Measurements from ENCODE around the gene MS4A10. TPM values are rescaled to one million over a fixed set of nuclear protein-coding genes. Genes with fewer than 3 reads are reported as not detected.

The MS4A10 gene
- polyA plus RNA-seq (2013, experiment 1 of 2), result not detected
- not detected for polyA plus RNA-seq (2013, experiment 2 of 2)

DNA sequence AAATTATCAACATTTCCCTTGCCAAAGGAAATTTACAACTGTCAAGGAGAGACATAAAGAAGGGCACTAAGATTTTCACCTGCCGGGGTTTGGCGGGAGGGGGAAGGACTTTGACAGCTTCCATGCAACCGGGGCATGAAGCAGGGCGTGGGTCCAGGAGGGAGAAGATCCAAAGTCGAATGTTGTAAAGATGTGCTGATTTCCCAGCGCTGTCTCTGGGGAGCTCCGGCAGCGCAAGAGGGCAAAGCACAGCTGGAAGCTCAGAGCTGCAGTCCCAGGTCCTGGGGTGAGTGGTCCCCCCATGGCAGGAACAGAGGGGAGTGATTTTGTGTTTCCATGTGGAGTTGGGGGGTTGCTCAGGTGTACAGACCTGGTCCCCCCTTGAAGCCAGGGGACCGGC lies at the start of gene MS4A10:
TSS of gene MS4A10 (plus strand) at position 198 of the 400 bp plus-strand sequence. CDS start 5,003 bp downstream, outside the sequence.
- H3K9me3 ChIP-seq (ENCODE audit: control insufficient read depth, low read length), result no peaks in the 10 kb centered on the region
- 83 to 97% methylated on average over 5 to 6 of the region's 9 CpGs for WGBS, 2 experiments (ENCODE audit: insufficient coverage in 2 of 2)
- H3K4me3 ChIP-seq (ENCODE audit: extremely low read depth, insufficient read depth, low read length, poor library complexity, severe bottlenecking), result no peak within 1 kb of the TSS
- H3K36me3 ChIP-seq (ENCODE audit: control insufficient read depth, insufficient read depth, low read length), result no peaks in the 10 kb centered on the region
- H3K27ac ChIP-seq (ENCODE audit: low read depth, low read length, severe bottlenecking), result no peak within 1 kb of the TSS
- no peaks in the 10 kb centered on the region for H3K4me1 ChIP-seq (ENCODE audit: control insufficient read depth, insufficient read depth, low read length, poor library complexity, severe bottlenecking)

DNA sequence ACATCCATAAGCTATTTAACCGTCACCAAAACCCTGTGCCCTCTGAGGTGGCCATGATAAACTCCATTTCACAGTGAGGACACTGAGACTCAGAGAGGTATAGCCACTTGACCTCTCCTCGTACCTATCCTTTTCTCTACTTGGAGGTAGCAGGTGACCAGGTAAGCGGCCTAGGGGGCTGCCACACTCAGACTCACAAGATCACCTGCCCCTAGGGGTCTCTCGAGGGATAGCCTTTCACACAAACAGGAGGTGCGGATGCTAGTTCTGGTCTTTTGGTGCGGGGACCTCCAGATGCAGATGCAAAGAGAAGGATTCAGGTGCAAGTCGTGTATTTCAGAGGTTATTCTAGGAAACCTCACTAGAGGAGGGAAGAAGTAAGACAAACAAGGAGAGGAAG lies 46.0 kb upstream of the MS4A10 start:
- no peak overlapping the region for H3K4me3 ChIP-seq (ENCODE audit: extremely low read depth, insufficient read depth, low read length, poor library complexity, severe bottlenecking)
- WGBS, 2 experiments (ENCODE audit: insufficient coverage in 2 of 2), result 63 to 78% methylated on average over 3 to 6 of the region's 7 CpGs
- no peak overlapping the region for H3K27ac ChIP-seq (ENCODE audit: low read depth, low read length, severe bottlenecking)
- no peaks in the 10 kb centered on the region for H3K9me3 ChIP-seq (ENCODE audit: control insufficient read depth, low read length)
- no peaks in the 10 kb centered on the region for H3K4me1 ChIP-seq (ENCODE audit: control insufficient read depth, insufficient read depth, low read length, poor library complexity, severe bottlenecking)
- no peaks in the 10 kb centered on the region for H3K36me3 ChIP-seq (ENCODE audit: control insufficient read depth, insufficient read depth, low read length)

DNA sequence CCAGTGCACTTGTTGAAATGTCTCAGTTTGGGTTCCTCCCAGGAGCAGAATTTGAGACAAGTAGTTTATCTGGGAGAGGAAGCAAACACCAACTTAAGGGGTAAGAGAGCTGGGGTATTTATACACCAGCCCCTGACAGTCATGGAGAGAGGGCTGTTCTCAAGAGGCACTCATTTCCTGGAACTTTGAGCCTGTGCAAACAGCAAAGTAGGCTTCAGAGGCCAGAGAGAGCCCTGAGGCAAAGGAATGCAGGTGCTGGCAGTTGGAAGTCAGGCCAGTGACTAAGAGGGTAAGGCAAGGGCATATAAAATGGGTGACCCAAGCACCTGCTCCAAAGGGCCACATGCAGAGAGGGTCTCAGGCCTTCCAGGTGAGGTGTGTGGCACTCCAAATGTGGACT lies 44.6 kb upstream of the MS4A10 start:
- H3K4me1 ChIP-seq (ENCODE audit: control insufficient read depth, insufficient read depth, low read length, poor library complexity, severe bottlenecking), result no peaks in the 10 kb centered on the region
- no peaks in the 10 kb centered on the region for H3K9me3 ChIP-seq (ENCODE audit: control insufficient read depth, low read length)
- no peak overlapping the region for H3K4me3 ChIP-seq (ENCODE audit: extremely low read depth, insufficient read depth, low read length, poor library complexity, severe bottlenecking)
- H3K36me3 ChIP-seq (ENCODE audit: control insufficient read depth, insufficient read depth, low read length), result no peaks in the 10 kb centered on the region
- no peak overlapping the region for H3K27ac ChIP-seq (ENCODE audit: low read depth, low read length, severe bottlenecking)

DNA sequence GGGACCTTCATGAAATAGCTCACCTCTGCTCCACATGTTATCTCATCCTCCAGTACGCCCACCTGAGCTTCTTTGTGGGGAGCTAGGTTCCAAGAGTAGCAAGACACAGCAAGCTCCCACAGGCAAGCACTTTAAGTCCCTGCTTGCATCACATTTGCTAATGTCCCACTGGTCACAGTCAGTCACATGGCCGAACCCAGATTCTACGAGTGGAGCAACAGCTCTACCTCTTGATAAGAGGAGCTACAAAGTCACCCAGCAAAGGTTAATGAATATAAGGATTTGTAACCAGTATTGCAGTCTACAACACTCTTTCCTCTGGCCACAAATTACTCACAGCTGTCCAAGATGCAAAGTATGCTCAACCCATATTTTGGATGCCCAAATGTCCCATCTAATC lies 43.7 kb upstream of the MS4A10 start:
- Histone ChIP-seq H3K27ac (ENCODE audit: low read depth, low read length, severe bottlenecking) (no peak overlapping the region), H3K4me1 (ENCODE audit: control insufficient read depth, insufficient read depth, low read length, poor library complexity, severe bottlenecking) (no peaks in the 10 kb centered on the region), H3K9me3 (ENCODE audit: control insufficient read depth, low read length) (no peaks in the 10 kb centered on the region), H3K4me3 (ENCODE audit: extremely low read depth, insufficient read depth, low read length, poor library complexity, severe bottlenecking) (no peak overlapping the region), H3K36me3 (ENCODE audit: control insufficient read depth, insufficient read depth, low read length) (no peaks in the 10 kb centered on the region)
- WGBS, 2 experiments (ENCODE audit: insufficient coverage in 2 of 2), result 80 to 86% methylated on average over 1 of the region's 3 CpGs

DNA sequence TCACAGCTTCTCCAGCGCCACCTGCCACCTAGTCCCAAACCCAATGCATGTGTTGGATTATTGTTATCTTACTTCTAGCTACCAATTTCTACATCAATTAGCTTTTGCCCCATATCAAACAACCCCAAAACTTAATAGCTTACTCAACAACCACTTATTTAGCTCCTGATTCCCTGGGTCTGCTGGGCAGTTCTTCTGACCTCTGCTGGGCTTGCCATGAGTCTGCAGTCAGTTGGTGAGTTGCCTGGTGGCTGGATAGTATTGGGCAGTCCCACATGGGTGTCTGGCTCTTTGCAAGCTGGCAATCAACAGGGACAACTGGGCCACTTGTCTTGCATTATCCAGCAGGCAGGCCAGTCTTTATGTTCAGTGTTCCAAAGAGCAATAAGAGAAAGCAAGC lies 42.1 kb upstream of the MS4A10 start:
- Histone ChIP-seq H3K27ac (ENCODE audit: low read depth, low read length, severe bottlenecking) (no peak overlapping the region), H3K4me1 (ENCODE audit: control insufficient read depth, insufficient read depth, low read length, poor library complexity, severe bottlenecking) (no peaks in the 10 kb centered on the region), H3K4me3 (ENCODE audit: extremely low read depth, insufficient read depth, low read length, poor library complexity, severe bottlenecking) (no peak overlapping the region), H3K36me3 (ENCODE audit: control insufficient read depth, insufficient read depth, low read length) (no peaks in the 10 kb centered on the region), H3K9me3 (ENCODE audit: control insufficient read depth, low read length) (no peaks in the 10 kb centered on the region)
- WGBS, 2 experiments (ENCODE audit: insufficient coverage in 2 of 2), result 100% methylated on average over 1 of the region's 1 CpG; no CpG with 5 or more reads in 1 of the 2 experiments

DNA sequence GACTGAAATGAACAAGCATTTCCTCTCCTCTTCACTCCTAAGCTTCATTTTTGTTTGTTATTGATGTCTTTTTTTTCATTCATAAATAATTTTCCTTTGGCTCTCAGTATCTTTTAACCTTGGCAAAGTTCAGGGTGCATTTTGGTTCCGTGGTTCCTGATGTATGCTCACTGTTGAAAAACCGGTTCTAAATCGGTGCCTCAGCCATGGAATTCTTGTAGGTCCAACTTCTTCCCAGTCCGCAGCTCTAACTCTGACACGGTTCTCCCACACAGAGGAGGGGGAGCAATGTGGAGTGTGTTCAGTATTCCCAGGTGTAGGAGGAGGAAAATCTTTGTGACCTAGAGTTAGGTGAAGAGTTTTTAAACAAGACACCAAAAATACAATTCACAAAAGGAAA lies 41.0 kb upstream of the MS4A10 start:
- Histone ChIP-seq H3K36me3 (ENCODE audit: control insufficient read depth, insufficient read depth, low read length) (no peaks in the 10 kb centered on the region), H3K4me1 (ENCODE audit: control insufficient read depth, insufficient read depth, low read length, poor library complexity, severe bottlenecking) (no peaks in the 10 kb centered on the region), H3K4me3 (ENCODE audit: extremely low read depth, insufficient read depth, low read length, poor library complexity, severe bottlenecking) (no peak overlapping the region), H3K27ac (ENCODE audit: low read depth, low read length, severe bottlenecking) (no peak overlapping the region), H3K9me3 (ENCODE audit: control insufficient read depth, low read length) (no peaks in the 10 kb centered on the region)
- 60 to 83% methylated on average over 2 to 4 of the region's 5 CpGs for WGBS, 2 experiments (ENCODE audit: insufficient coverage in 2 of 2)

DNA sequence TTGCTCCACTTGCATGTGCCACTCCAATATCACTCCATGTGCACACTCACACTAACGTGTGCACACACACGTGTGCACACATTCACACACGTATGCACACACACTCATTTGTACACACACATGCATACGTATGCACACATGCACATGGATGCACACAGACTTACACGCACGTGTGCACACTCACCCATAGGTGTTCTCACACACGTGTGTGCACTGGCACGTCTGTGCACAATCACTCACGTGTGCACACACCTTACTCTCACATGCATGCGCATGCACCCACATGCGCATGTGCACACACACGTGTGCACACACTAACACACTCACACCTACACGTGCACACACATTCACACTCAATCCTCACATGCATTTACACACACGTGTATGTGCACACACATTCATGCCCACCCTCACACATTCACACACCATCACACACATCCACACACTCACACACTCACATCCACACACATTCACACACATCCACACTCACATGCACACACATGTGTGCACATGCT lies 37.7 kb upstream of the MS4A10 start:
- Histone ChIP-seq H3K27ac (ENCODE audit: low read depth, low read length, severe bottlenecking) (no peak overlapping the region), H3K4me1 (ENCODE audit: control insufficient read depth, insufficient read depth, low read length, poor library complexity, severe bottlenecking) (no peaks in the 10 kb centered on the region), H3K4me3 (ENCODE audit: extremely low read depth, insufficient read depth, low read length, poor library complexity, severe bottlenecking) (no peak overlapping the region), H3K9me3 (ENCODE audit: control insufficient read depth, low read length) (no peaks in the 10 kb centered on the region), H3K36me3 (ENCODE audit: control insufficient read depth, insufficient read depth, low read length) (no peaks in the 10 kb centered on the region)
- 88 to 93% methylated on average over 14 of the region's 14 CpGs for WGBS, 2 experiments (ENCODE audit: insufficient coverage in 2 of 2)

DNA sequence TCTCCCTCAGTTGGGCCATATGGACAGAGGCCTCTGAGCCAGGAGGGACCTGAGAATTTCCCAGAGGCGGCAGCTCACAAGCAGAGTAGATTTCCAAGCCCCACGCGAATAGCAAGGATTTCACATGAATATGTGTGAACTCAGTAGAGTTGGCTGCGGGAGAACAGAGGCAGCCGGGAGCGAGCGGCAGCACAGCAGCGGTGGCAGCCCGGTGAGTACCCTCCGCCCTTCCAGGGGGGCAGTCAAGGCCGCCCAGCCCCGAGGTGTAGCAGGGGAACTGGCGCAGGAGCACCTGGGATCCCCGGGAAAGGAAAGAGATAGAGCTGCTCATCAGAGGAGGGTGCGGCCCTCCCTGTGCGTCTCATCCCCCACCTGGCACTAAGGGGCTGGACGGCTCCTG lies 36.9 kb upstream of the MS4A10 start:
- Histone ChIP-seq H3K36me3 (ENCODE audit: control insufficient read depth, insufficient read depth, low read length) (no peaks in the 10 kb centered on the region), H3K27ac (ENCODE audit: low read depth, low read length, severe bottlenecking) (no peak overlapping the region), H3K4me3 (ENCODE audit: extremely low read depth, insufficient read depth, low read length, poor library complexity, severe bottlenecking) (no peak overlapping the region), H3K4me1 (ENCODE audit: control insufficient read depth, insufficient read depth, low read length, poor library complexity, severe bottlenecking) (no peaks in the 10 kb centered on the region), H3K9me3 (ENCODE audit: control insufficient read depth, low read length) (no peaks in the 10 kb centered on the region)
- 85 to 93% methylated on average over 13 to 14 of the region's 17 CpGs for WGBS, 2 experiments (ENCODE audit: insufficient coverage in 2 of 2)

DNA sequence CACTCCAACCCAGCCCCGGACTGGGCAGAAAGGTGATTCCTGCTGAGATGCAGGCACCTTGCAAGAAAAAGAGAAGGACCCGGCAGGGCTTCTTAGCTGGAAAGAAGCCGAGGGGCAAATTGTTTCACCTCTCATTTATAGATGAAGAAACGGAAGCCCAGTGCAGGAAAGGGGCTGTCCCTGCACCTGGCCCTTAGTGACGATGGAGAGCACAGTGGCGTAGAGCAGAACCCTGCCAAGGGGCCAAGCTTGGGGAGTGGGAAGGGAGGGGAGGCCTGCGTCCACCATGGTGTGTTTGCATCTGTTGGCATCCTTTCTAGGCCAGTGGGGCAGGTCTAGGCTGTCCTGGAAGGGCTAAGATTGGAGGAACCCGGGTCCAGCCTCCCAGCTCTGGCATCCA lies 36.3 kb upstream of the MS4A10 start:
- Histone ChIP-seq H3K36me3 (ENCODE audit: control insufficient read depth, insufficient read depth, low read length) (no peaks in the 10 kb centered on the region), H3K4me3 (ENCODE audit: extremely low read depth, insufficient read depth, low read length, poor library complexity, severe bottlenecking) (no peak overlapping the region), H3K4me1 (ENCODE audit: control insufficient read depth, insufficient read depth, low read length, poor library complexity, severe bottlenecking) (no peaks in the 10 kb centered on the region), H3K9me3 (ENCODE audit: control insufficient read depth, low read length) (no peaks in the 10 kb centered on the region), H3K27ac (ENCODE audit: low read depth, low read length, severe bottlenecking) (no peak overlapping the region)
- 78 to 79% methylated on average over 5 to 7 of the region's 8 CpGs for WGBS, 2 experiments (ENCODE audit: insufficient coverage in 2 of 2)

DNA sequence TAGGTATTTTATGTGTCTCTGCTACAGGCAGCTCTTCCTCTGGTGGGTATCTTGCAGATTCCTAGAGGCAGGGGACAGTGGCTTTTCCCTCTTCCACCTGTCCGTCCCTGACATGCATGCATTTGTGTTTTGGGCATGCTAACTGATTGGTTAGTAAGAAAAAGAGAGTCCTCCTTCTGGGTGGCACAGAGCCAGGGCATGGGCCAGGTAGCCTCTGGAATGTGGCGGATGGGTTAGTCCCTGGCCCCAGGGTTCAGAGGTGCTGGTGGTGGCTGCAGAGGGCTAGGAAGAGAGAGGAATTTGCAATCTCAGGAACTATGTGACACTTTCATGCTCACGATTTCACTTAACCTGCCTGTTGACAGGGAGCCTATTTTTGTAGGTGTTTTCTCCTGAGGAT lies 34.2 kb upstream of the MS4A10 start:
- WGBS, 2 experiments (ENCODE audit: insufficient coverage in 2 of 2), result 79 to 100% methylated on average over 2 of the region's 3 CpGs

DNA sequence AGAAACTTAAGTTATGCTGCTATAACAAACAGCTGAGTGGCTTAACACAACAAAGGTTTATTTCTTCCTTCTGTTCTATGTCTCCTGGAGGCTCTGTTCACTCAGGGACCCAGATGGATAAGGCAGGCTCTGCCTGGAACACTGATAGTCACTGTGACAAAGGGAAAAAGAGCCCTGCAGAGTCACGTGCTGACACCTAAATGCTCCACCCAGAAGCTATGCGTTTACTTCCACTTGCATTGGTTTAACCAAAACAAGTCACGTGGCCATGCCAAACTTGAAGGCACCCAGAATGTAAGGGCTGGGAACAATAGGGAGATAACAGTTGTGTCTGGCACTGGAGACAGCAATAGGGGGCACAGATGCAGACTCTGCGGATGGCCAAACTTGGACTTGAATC lies 31.8 kb upstream of the MS4A10 start:
- WGBS, 2 experiments (ENCODE audit: insufficient coverage in 2 of 2), result 88 to 91% methylated on average over 2 to 3 of the region's 4 CpGs
- Histone ChIP-seq H3K4me1 (ENCODE audit: control insufficient read depth, insufficient read depth, low read length, poor library complexity, severe bottlenecking) (peaks cover 6% of the 10 kb centered on the region), H3K27ac (ENCODE audit: low read depth, low read length, severe bottlenecking) (no peak overlapping the region), H3K4me3 (ENCODE audit: extremely low read depth, insufficient read depth, low read length, poor library complexity, severe bottlenecking) (no peak overlapping the region), H3K9me3 (ENCODE audit: control insufficient read depth, low read length) (no peaks in the 10 kb centered on the region), H3K36me3 (ENCODE audit: control insufficient read depth, insufficient read depth, low read length) (no peaks in the 10 kb centered on the region)

More for the DNA sequence above, 34.2 kb upstream of the MS4A10 start:
- Histone ChIP-seq H3K27ac (ENCODE audit: low read depth, low read length, severe bottlenecking) (no peak overlapping the region), H3K9me3 (ENCODE audit: control insufficient read depth, low read length) (no peaks in the 10 kb centered on the region), H3K36me3 (ENCODE audit: control insufficient read depth, insufficient read depth, low read length) (no peaks in the 10 kb centered on the region), H3K4me3 (ENCODE audit: extremely low read depth, insufficient read depth, low read length, poor library complexity, severe bottlenecking) (no peak overlapping the region), H3K4me1 (ENCODE audit: control insufficient read depth, insufficient read depth, low read length, poor library complexity, severe bottlenecking) (peaks cover 5% of the 10 kb centered on the region)

Data from mesodermal cell (in vitro differentiated cells).